ENCODE measurements around the gene RIN3. TPM values are rescaled to one million over a fixed set of nuclear protein-coding genes. Genes with fewer than 3 reads are reported as not detected.
A peak's percentile ranks its signal among the peaks of the same experiment; 100 is the strongest.

Gene RIN3
- polyA plus RNA-seq, 3 donors from 2014 or later = 38.8 to 131 (median 60.1) TPM

GRCh38 chr14:92605274-92605940, 91.8 kb downstream of the RIN3 start:
- Mint-ChIP-seq H3K4me3 (no peak overlapping the region), H3K9me3 (no peaks in the 10 kb centered on the region), H3K4me1 (peaks cover 57 to 84% of the 10 kb centered on the region in 2 donors), H3K27ac (peak overlapping the region in 5 of 6 donors; percentile 18 to 81 (median 26)), H3K27me3 (ENCODE audit: low read depth in 3 of 3) (peaks cover 4 to 12% (median 9%) of the 10 kb centered on the region in 3 donors), H3K36me3 (peaks cover 7 to 11% (median 9%) of the 10 kb centered on the region in 3 donors)
- no peak for DNase-seq

GRCh38 chr14:92607251-92607650, 93.7 kb downstream of the RIN3 start:
- Mint-ChIP-seq H3K36me3 (peaks cover 11 to 22% (median 21%) of the 10 kb centered on the region in 3 donors), H3K4me3 (no peak overlapping the region), H3K9me3 (no peaks in the 10 kb centered on the region), H3K27me3 (ENCODE audit: low read depth in 3 of 3) (peaks cover 4 to 12% (median 7%) of the 10 kb centered on the region in 3 donors), H3K4me1 (peaks cover 56 to 84% of the 10 kb centered on the region in 2 donors), H3K27ac (peak overlapping the region in 5 of 6 donors; percentile 16 to 80 (median 39))
- no peak for DNase-seq

- H3K4me3 Mint-ChIP-seq = peak overlapping the region in 2 of 5 donors; percentile 0 to 20
- peak overlapping the region; percentile 0 to 80 (median 40) for H3K27ac Mint-ChIP-seq
- no peak for DNase-seq
- no peaks in the 10 kb centered on the region for H3K9me3 Mint-ChIP-seq
- H3K36me3 Mint-ChIP-seq = peaks cover 11 to 25% (median 21%) of the 10 kb centered on the region in 3 donors
- H3K4me1 Mint-ChIP-seq = peaks cover 58 to 84% of the 10 kb centered on the region in 2 donors
- H3K27me3 Mint-ChIP-seq (ENCODE audit: low read depth in 3 of 3) = peaks cover 4 to 14% (median 8%) of the 10 kb centered on the region in 3 donors
Observed at GRCh38 chr14:92607702-92608429, 94.3 kb downstream of the RIN3 start.

- DNase-seq = no peak
- Mint-ChIP-seq H3K27me3 (ENCODE audit: low read depth in 3 of 3) (peaks cover 0 to 13% (median 10%) of the 10 kb centered on the region in 3 donors), H3K9me3 (no peaks in the 10 kb centered on the region), H3K36me3 (peaks cover 11 to 28% (median 21%) of the 10 kb centered on the region in 3 donors), H3K27ac (peak overlapping the region; percentile 80 to 98 (median 90)), H3K4me1 (peaks cover 65 to 86% of the 10 kb centered on the region in 2 donors), H3K4me3 (peak overlapping the region; percentile 46 to 74 (median 63))
Observed at GRCh38 chr14:92609955-92610354, 96.4 kb downstream of the RIN3 start.

- Mint-ChIP-seq H3K4me1 (peaks cover 74 to 86% of the 10 kb centered on the region in 2 donors), H3K27me3 (ENCODE audit: low read depth in 3 of 3) (peaks cover 2 to 18% (median 9%) of the 10 kb centered on the region in 3 donors), H3K4me3 (no peak overlapping the region), H3K9me3 (no peaks in the 10 kb centered on the region), H3K36me3 (peaks cover 11 to 31% (median 17%) of the 10 kb centered on the region in 3 donors), H3K27ac (peak overlapping the region; percentile 80 to 98 (median 88))
- no peak for DNase-seq
Observed at GRCh38 chr14:92610849-92611271, 97.3 kb downstream of the RIN3 start.

- H3K9me3 Mint-ChIP-seq = no peaks in the 10 kb centered on the region
- peak overlapping the region; percentile 22 to 63 (median 45) for H3K4me3 Mint-ChIP-seq
- H3K27me3 Mint-ChIP-seq (ENCODE audit: low read depth in 3 of 3) = peaks cover 2 to 29% (median 9%) of the 10 kb centered on the region in 3 donors
- peaks cover 9 to 27% (median 9%) of the 10 kb centered on the region in 3 donors for H3K36me3 Mint-ChIP-seq
- peak; percentile 51 to 64 (median 64) for DNase-seq
- H3K4me1 Mint-ChIP-seq = peaks cover 93 to 100% of the 10 kb centered on the region in 2 donors
- H3K27ac Mint-ChIP-seq = peak overlapping the region; percentile 98 to 100 (median 100)
Observed at GRCh38 chr14:92613008-92613658, 99.6 kb downstream of the RIN3 start.

- DNase-seq = no peak
- Mint-ChIP-seq H3K27ac (peak overlapping the region; percentile 98 to 100 (median 100)), H3K9me3 (no peaks in the 10 kb centered on the region), H3K36me3 (peaks cover 9 to 27% (median 9%) of the 10 kb centered on the region in 3 donors), H3K27me3 (ENCODE audit: low read depth in 3 of 3) (peaks cover 2 to 29% (median 9%) of the 10 kb centered on the region in 3 donors), H3K4me1 (peaks cover 91 to 97% of the 10 kb centered on the region in 2 donors), H3K4me3 (peak overlapping the region in 4 of 5 donors; percentile 6 to 42 (median 20))
Observed at GRCh38 chr14:92613681-92614260, 100.2 kb downstream of the RIN3 start.

GRCh38 chr14:92615451-92615850, 101.9 kb downstream of the RIN3 start:
- Mint-ChIP-seq H3K9me3 (no peaks in the 10 kb centered on the region), H3K36me3 (peaks cover 9 to 23% (median 17%) of the 10 kb centered on the region in 3 donors), H3K27me3 (ENCODE audit: low read depth in 3 of 3) (peaks cover 2 to 25% (median 2%) of the 10 kb centered on the region in 3 donors), H3K27ac (peak overlapping the region; percentile 98 to 100 (median 100)), H3K4me3 (peak overlapping the region; percentile 84 to 89 (median 89)), H3K4me1 (peaks cover 75 to 89% of the 10 kb centered on the region in 2 donors)
- DNase-seq = peak; percentile 88 to 90 (median 90)

- Mint-ChIP-seq H3K4me3 (peak overlapping the region; percentile 84 to 89 (median 89)), H3K4me1 (peaks cover 68 to 86% of the 10 kb centered on the region in 2 donors), H3K27me3 (ENCODE audit: low read depth in 3 of 3) (peaks cover 2 to 26% (median 2%) of the 10 kb centered on the region in 3 donors), H3K9me3 (peaks cover 0 to 1% (median 0%) of the 10 kb centered on the region in 6 donors), H3K36me3 (peaks cover 7 to 20% (median 20%) of the 10 kb centered on the region in 3 donors), H3K27ac (peak overlapping the region; percentile 98 to 100 (median 100))
- peak in 2 of 3 donors; percentile 27 to 30 for DNase-seq
Observed at GRCh38 chr14:92616178-92616577, 102.6 kb downstream of the RIN3 start.

- peaks cover 4 to 14% (median 9%) of the 10 kb centered on the region in 6 donors for H3K9me3 Mint-ChIP-seq
- peaks cover 0 to 26% (median 2%) of the 10 kb centered on the region in 3 donors for H3K27me3 Mint-ChIP-seq (ENCODE audit: low read depth in 3 of 3)
- H3K4me1 Mint-ChIP-seq = peaks cover 59 to 82% of the 10 kb centered on the region in 2 donors
- no peak for DNase-seq
- peaks cover 15 to 30% (median 24%) of the 10 kb centered on the region in 3 donors for H3K36me3 Mint-ChIP-seq
- H3K4me3 Mint-ChIP-seq = peak overlapping the region in 2 of 5 donors; percentile 33 to 61
- peak overlapping the region; percentile 78 to 99 (median 96) for H3K27ac Mint-ChIP-seq
Observed at GRCh38 chr14:92617581-92617980, 104.0 kb downstream of the RIN3 start.

GRCh38 chr14:92619671-92620456, 106.3 kb downstream of the RIN3 start:
- Mint-ChIP-seq H3K27ac (peak overlapping the region in 4 of 6 donors; percentile 46 to 77 (median 56)), H3K4me3 (no peak overlapping the region), H3K9me3 (peaks cover 4 to 17% (median 11%) of the 10 kb centered on the region in 6 donors), H3K27me3 (ENCODE audit: low read depth in 3 of 3) (peaks cover 0 to 25% (median 2%) of the 10 kb centered on the region in 3 donors), H3K4me1 (peaks cover 41 to 71% of the 10 kb centered on the region in 2 donors), H3K36me3 (peaks cover 34 to 43% (median 39%) of the 10 kb centered on the region in 3 donors)
- no peak for DNase-seq

GRCh38 chr14:92622311-92622710, 108.7 kb downstream of the RIN3 start:
- Mint-ChIP-seq H3K36me3 (peaks cover 52 to 61% (median 60%) of the 10 kb centered on the region in 3 donors), H3K9me3 (peaks cover 8 to 22% (median 19%) of the 10 kb centered on the region in 6 donors), H3K27ac (peak overlapping the region in 5 of 6 donors; percentile 6 to 71 (median 34)), H3K4me1 (peaks cover 24 to 66% of the 10 kb centered on the region in 2 donors), H3K27me3 (ENCODE audit: low read depth in 3 of 3) (peaks cover 0 to 9% (median 0%) of the 10 kb centered on the region in 3 donors), H3K4me3 (no peak overlapping the region)
- no peak for DNase-seq

Measured in immature natural killer cell (primary cell).